DMS153 (cell line): Measurements from ENCODE around the gene RARB.

Source experiments
- DNase-seq: peaks from one replicate; lab custom pipeline; 2025; lab: John Stamatoyannopoulos, UW

Gene RARB

DNA sequence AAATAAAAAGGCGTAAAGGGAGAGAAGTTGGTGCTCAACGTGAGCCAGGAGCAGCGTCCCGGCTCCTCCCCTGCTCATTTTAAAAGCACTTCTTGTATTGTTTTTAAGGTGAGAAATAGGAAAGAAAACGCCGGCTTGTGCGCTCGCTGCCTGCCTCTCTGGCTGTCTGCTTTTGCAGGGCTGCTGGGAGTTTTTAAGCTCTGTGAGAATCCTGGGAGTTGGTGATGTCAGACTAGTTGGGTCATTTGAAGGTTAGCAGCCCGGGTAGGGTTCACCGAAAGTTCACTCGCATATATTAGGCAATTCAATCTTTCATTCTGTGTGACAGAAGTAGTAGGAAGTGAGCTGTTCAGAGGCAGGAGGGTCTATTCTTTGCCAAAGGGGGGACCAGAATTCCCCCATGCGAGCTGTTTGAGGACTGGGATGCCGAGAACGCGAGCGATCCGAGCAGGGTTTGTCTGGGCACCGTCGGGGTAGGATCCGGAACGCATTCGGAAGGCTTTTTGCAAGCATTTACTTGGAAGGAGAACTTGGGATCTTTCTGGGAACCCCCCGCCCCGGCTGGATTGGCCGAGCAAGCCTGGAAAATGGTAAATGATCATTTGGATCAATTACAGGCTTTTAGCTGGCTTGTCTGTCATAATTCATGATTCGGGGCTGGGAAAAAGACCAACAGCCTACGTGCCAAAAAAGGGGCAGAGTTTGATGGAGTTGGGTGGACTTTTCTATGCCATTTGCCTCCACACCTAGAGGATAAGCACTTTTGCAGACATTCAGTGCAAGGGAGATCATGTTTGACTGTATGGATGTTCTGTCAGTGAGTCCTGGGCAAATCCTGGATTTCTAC, at the start of gene RARB:
Gene RARB (plus strand): TSS at position 322 of the 847 bp plus-strand sequence. CDS start 469 bp downstream, at position 791.
- DNase-seq = no peak

- no peak for DNase-seq
Measured at GRCh38 chr3:25378786-25379311, 49.2 kb upstream of the RARB start.

- DNase-seq = no peak
Measured at GRCh38 chr3:25380222-25380739, 47.8 kb upstream of the RARB start.

DNA sequence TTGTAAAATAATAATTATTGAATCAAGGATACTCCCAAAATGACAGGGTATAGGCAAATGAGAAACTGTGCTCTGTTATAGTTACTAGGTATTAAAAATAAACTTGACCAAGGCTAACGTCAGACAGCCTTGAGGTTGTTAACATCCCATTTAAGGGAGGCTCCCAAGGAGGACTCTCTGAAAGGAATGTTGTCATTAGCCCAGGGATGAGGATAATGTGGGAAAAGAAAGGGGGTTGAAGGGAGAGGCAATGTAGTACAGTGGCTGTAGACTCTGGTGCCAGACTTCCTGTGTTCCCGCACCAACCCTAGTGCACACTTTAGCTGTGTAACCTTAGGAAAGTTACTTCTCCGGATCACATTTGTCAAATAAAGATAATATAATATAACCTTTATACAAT, 47.0 kb upstream of the RARB start:
- DNase-seq = no peak

DNA sequence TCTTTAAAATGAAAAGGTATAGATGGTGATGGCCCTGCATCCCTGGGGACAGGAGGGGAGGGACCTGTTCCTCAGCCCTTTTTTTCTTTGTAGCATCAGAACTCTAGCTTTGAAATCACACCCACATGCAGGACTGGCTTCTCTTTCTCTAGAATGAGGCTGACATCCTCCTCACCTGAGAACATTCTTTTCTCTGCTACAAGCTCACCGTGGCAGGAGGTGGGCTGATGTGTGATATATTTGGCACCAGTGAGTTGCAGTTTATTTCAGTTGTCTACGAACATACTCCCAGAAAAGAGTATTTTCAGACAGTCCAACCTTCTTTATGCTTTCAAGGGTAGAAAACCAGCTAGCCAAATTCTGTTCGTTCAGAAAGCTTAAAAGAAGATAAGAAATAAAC, 43.6 kb upstream of the RARB start:
- no peak for DNase-seq

GRCh38 chr3:25385807-25386460, 42.1 kb upstream of the RARB start:
- no peak for DNase-seq

GRCh38 chr3:25386686-25387255, 41.3 kb upstream of the RARB start:
- no peak for DNase-seq

DNA sequence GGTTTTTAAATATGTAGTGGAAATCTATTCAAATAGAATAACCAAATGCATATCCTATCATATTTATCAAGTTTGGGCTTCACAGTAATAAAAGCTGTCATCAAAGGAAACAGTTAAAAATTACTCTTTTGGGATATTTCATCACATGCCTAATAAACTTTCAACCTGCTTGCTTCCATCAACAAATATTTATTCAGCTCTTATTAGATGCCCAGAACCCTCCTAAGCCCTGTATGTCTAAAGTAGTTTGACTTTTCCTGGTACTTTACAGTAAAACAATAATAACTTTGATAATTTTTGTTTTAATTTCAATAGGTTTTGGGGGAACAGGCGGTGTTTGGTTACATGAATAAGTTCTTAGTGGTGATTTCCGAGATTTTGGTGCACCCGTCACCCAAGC, 37.5 kb upstream of the RARB start:
- no peak for DNase-seq

GRCh38 chr3:25396251-25396650, 31.8 kb upstream of the RARB start:
- DNase-seq = no peak

GRCh38 chr3:25396686-25397085, 31.4 kb upstream of the RARB start:
- DNase-seq = no peak

DNA sequence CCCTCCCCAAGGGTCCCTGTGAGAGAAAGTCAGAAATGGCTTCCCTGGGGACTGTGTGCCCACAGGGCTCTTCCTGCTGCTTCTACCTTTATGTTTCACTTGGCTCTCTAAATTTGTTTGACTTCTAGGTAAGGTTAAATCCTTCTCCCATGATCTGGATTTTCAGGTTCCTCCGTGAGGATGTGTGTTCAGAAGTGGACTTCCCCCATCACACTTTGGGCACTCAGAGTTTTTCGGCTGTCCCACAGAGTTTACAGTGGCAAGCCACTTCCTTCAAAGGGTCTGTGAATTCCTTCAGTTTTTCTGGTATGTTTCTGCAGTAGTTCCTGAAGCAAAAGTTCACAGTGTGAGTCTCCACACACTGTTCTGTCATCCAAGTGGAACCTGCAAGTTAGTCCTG, 30.9 kb upstream of the RARB start:
- no peak for DNase-seq

- no peak for DNase-seq
Measured at GRCh38 chr3:25400587-25400986, 27.5 kb upstream of the RARB start.

DNA sequence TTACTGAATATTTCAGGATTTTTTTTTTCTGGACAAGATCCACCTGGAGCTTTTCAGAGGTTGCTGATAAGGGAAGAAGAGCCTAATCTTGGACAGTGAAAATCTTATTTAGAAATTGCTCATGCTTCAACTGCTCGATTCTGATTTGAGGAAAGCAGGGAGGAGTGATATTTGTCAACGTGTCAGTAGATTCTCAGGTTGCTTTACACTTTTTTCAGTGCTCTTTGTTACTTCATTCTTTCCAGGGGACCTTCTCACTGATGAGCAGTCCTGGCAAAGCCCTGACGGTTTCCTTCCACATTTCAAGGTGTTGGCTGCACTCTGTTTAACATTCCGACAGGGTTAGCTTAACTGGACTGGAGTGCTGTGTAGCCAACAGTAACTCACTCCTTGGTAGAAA, 24.1 kb upstream of the RARB start:
- no peak for DNase-seq

GRCh38 chr3:25404569-25404968, 23.5 kb upstream of the RARB start:
- DNase-seq = no peak

- DNase-seq = no peak
Measured at GRCh38 chr3:25405335-25405734, 22.7 kb upstream of the RARB start.

DNA sequence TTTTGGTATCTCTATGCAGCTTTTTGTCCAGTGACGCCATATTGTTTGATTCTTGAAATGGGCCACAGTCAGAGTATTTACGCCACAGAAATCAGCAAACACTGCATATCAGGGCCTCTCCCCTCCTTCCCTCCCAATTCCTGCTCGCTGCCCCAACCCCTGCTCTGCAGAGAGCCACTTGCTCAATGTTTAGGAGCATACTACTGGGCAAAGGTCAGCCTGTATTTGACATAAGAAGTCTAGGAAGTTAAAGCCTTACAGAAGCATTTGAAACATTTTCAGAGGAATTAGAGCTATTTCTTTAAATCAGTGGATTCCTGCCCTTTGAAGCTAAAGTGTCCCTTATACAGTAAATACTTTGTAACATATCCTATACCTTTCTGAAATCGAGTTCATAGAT, 17.4 kb upstream of the RARB start:
- no peak for DNase-seq

DNA sequence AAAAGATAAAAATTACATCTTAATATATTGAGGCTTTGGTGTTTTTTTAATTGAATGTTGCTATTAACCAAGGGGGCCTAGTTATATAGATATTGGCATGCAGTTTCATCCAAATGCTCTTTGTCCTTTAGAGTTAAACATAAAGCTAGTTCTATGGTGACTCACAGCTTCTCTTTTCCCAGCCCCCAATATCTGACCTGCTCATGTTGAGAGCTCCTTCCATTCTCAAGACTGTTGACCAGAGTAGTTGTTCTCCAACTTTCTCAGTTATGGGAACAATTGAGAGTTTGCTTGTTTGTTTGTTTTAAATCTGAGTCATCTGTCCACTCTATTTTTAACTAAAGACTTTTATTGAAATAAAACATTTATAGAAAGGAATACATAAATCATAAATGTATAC, 15.8 kb upstream of the RARB start:
- DNase-seq = no peak

- no peak for DNase-seq
Measured at GRCh38 chr3:25416176-25416575, 11.9 kb upstream of the RARB start.

- DNase-seq = no peak
Measured at GRCh38 chr3:25418596-25418995, 9.5 kb upstream of the RARB start.

GRCh38 chr3:25419251-25419650, 8.8 kb upstream of the RARB start:
- DNase-seq = no peak

DNA sequence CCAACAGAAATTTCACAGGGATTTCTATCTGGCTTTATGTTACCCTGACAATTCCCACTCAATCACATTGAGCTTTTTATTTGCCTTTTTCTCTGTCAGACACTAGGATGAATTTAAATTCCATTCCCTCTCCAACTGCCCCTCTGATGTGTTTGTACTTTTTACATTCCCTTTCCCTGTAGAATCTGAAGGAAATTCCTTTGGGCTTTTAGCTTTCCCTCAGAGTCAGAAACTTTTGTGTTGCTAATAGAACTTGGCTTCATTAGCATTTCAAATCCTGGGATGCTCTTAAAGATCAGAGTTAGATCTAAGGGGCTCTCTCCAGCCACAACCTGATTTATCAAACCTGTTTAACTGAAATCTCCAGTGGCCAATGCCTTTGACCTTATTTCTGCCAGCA, 7.9 kb upstream of the RARB start:
- no peak for DNase-seq

DNA sequence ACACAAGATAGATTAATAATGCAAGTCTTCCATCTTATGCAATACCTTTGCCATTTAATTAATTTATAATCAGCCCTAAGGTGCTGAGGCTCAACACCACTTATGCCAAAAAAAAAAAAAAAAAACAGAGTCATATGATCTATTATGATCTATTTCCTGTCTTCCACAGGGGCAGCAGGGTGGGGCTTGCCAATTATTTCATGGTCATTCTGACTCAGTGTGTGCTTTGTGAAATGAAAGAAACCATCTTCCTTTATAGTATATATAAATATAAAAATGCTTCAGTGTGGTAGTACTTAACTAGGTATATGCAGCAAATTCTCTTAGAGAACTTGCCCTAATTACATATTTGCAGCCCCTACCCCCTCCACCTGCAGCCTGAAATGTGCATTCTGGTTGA, 7.2 kb upstream of the RARB start:
- DNase-seq = no peak

- no peak for DNase-seq
Measured at GRCh38 chr3:25421747-25422146, 6.3 kb upstream of the RARB start.
